Measurements from ENCODE around the gene ST3GAL4. TPM values are rescaled to one million over a fixed set of nuclear protein-coding genes. Genes with fewer than 3 reads are reported as not detected.

The ST3GAL4 gene
- total and polyA plus RNA-seq, 9 of the 15 experiments (the other 6 are each of a cell fraction or from before 2014, with no cell fraction given), result 0.27 to 22.9 (median 10.5) TPM

DNA sequence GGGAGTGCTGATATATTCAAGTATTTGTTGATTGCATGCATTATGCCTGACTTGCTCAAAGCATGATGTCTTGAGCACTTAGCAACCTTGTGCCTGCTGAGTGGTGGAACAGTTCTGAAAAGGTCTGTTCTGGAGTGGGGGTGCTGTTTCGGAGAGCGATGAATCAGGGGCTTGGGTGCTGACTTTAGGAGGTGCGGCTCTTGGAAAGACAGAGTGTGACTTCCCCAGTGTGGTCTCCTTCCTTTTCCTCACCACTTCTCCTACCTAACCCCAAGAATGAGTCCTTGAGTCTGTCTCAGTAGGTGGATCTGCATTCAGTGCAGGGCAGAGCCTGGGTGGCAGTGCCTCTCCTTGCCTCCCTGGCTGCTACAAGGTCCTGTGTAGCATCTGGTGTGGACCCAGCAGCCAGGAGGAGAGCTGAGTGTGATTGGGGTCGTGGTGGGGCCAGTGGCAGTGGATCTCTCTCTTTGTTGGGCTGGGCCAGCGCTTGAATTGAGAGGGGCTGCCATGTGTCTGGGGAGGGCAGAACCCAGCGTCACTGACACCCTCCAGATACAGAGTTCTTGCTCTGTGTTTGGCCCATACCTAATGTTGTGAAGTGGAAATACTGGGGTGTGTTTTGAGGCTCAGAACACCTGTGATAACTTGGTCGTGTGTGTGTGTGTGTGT lies 35.9 kb downstream of the ST3GAL4 start:
- intact Hi-C loops (cut with micrococcal nuclease) (loop anchor here (5.0 kb wide), 1 partner anchor 44 kb away; no protein-coding TSS in a partner anchor), in situ Hi-C loops (cut with MboI) (no loop called here)
- no peak overlapping the region for H3K4me2 ChIP-seq (ENCODE audit: insufficient read depth, low read length)
- TF ChIP-seq HDAC6 (IDR thresholded peaks at IDR 0.05; ENCODE audit: low read depth, low read length), result no peak
- TF ChIP-seq FOXO4 (CRISPR knock-in tag; IDR thresholded peaks at IDR 0.05), result no peak
- no peak for TF ChIP-seq PHF21A (IDR thresholded peaks at IDR 0.05; ENCODE audit: borderline replicate concordance, low read depth)
- no peak for TF ChIP-seq CXXC5 (CRISPR knock-in tag; IDR thresholded peaks at IDR 0.05)
- TF ChIP-seq GTF2E2 (tag; IDR thresholded peaks at IDR 0.05), result no peak
- TF ChIP-seq TAF9B (IDR thresholded peaks at IDR 0.05; ENCODE audit: partially characterized antibody), result no peak
- no peak for TF ChIP-seq KAT7 (CRISPR knock-in tag; IDR thresholded peaks at IDR 0.05; ENCODE audit: borderline replicate concordance)
- TF ChIP-seq, protein P1, sequence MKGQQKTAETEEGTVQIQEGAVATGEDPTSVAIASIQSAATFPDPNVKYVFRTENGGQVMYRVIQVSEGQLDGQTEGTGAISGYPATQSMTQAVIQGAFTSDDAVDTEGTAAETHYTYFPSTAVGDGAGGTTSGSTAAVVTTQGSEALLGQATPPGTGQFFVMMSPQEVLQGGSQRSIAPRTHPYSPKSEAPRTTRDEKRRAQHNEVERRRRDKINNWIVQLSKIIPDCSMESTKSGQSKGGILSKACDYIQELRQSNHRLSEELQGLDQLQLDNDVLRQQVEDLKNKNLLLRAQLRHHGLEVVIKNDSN (CRISPR knock-in tag; IDR thresholded peaks at IDR 0.05), result no peak
- no peak for TF ChIP-seq POLR2H (tag; IDR thresholded peaks at IDR 0.05; ENCODE audit: low read depth)
- no peak for TF ChIP-seq CBX5 (IDR thresholded peaks at IDR 0.05; ENCODE audit: borderline replicate concordance, low read depth)
- no peak for TF ChIP-seq HEY1 (CRISPR knock-in tag; IDR thresholded peaks at IDR 0.05; ENCODE audit: borderline replicate concordance)
- TF ChIP-seq ZKSCAN1 (IDR thresholded peaks at IDR 0.05; ENCODE audit: low read depth, low read length), result no peak
- TF ChIP-seq KDM1A (IDR thresholded peaks at IDR 0.05), result no peak
- no peak for TF ChIP-seq JUN (IDR thresholded peaks at IDR 0.05; ENCODE audit: borderline replicate concordance, low read depth, low read length)
- no peak for TF ChIP-seq JUN (CRISPR knock-in tag; IDR thresholded peaks at IDR 0.05; ENCODE audit: borderline replicate concordance)
- TF ChIP-seq, protein P2, sequence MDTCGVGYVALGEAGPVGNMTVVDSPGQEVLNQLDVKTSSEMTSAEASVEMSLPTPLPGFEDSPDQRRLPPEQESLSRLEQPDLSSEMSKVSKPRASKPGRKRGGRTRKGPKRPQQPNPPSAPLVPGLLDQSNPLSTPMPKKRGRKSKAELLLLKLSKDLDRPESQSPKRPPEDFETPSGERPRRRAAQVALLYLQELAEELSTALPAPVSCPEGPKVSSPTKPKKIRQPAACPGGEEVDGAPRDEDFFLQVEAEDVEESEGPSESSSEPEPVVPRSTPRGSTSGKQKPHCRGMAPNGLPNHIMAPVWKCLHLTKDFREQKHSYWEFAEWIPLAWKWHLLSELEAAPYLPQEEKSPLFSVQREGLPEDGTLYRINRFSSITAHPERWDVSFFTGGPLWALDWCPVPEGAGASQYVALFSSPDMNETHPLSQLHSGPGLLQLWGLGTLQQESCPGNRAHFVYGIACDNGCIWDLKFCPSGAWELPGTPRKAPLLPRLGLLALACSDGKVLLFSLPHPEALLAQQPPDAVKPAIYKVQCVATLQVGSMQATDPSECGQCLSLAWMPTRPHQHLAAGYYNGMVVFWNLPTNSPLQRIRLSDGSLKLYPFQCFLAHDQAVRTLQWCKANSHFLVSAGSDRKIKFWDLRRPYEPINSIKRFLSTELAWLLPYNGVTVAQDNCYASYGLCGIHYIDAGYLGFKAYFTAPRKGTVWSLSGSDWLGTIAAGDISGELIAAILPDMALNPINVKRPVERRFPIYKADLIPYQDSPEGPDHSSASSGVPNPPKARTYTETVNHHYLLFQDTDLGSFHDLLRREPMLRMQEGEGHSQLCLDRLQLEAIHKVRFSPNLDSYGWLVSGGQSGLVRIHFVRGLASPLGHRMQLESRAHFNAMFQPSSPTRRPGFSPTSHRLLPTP (IDR thresholded peaks at IDR 0.05; ENCODE audit: borderline replicate concordance, extremely low read depth, insufficient read length), result no peak

More for the DNA sequence above, 35.9 kb downstream of the ST3GAL4 start:
- Histone ChIP-seq H3K9ac (ENCODE audit: insufficient read depth in 1 of 2, low read depth in 2 of 2, low read length in 2 of 2) (no peak overlapping the region; a peak in 1 of 4 replicates), H3K27ac (ENCODE audit: extremely low read depth, low read depth, low read length) (no peak overlapping the region), H3K4me1 (replicated peaks in 1 of 2; ENCODE audit: control insufficient read depth in 2 of 2, insufficient read depth in 2 of 2, low read length in 2 of 2) (peaks cover 0 to 3% of the 10 kb centered on the region in 2 experiments), H3K36me3 (ENCODE audit: control insufficient read depth, insufficient read depth, low read length) (no peaks in the 10 kb centered on the region), H3K79me2 (ENCODE audit: control insufficient read depth, insufficient read depth, low read length) (no peaks in the 10 kb centered on the region), H3K9me1 (ENCODE audit: control insufficient read depth, insufficient read depth, low read length) (no peaks in the 10 kb centered on the region), H4K20me1 (replicated peaks; ENCODE audit: control insufficient read depth, insufficient read depth, low read length) (peaks cover 9% of the 10 kb centered on the region; the same call in 1 of the 2 replicates), H3K9me3 (replicated peaks; ENCODE audit: control insufficient read depth, insufficient read depth, low read depth, low read length) (no peaks in the 10 kb centered on the region), H3K27me3 (ENCODE audit: control insufficient read depth in 2 of 2, insufficient read depth in 2 of 2, low read length in 2 of 2) (no peaks in the 10 kb centered on the region), H3K4me3 (no peak overlapping the region), H2AFZ (ENCODE audit: low read depth, low read length) (no peak overlapping the region)
- 55% methylated on average over 6 of the region's 7 CpGs for WGBS (ENCODE audit: insufficient coverage, low coverage, missing lambda C conversion rate)
- FAIRE-seq (no peak), DNase-seq (ENCODE audit: extremely low read depth in 1 of 4, low spot score in 3 of 4) (no peak), ATAC-seq (no peak)
- BruUV-seq (replicated peaks), result no TSS peak
- POLR2A ChIA-PET, result interaction anchor here (0.7 kb wide), 1 partner anchor 10 kb away, joined by 3 read pairs; no protein-coding TSS in a partner anchor
- CTCF ChIA-PET (ENCODE audit: low intra/inter-chr PET ratio), result interaction anchor here (0.8 to 3.1 kb wide), 2 partner anchors 81 to 84 kb away, joined by 3 to 27 read pairs; no protein-coding TSS in a partner anchor

Data from K562 (cell line).